ENCODE results near the gene SLC34A3. TPM values are rescaled to one million over a fixed set of nuclear protein-coding genes. Genes with fewer than 3 reads are reported as not detected.

The SLC34A3 gene
- total and polyA plus RNA-seq, 2 donors (not counting 1 experiment from before 2014, with no cell fraction given) = not detected

DNA sequence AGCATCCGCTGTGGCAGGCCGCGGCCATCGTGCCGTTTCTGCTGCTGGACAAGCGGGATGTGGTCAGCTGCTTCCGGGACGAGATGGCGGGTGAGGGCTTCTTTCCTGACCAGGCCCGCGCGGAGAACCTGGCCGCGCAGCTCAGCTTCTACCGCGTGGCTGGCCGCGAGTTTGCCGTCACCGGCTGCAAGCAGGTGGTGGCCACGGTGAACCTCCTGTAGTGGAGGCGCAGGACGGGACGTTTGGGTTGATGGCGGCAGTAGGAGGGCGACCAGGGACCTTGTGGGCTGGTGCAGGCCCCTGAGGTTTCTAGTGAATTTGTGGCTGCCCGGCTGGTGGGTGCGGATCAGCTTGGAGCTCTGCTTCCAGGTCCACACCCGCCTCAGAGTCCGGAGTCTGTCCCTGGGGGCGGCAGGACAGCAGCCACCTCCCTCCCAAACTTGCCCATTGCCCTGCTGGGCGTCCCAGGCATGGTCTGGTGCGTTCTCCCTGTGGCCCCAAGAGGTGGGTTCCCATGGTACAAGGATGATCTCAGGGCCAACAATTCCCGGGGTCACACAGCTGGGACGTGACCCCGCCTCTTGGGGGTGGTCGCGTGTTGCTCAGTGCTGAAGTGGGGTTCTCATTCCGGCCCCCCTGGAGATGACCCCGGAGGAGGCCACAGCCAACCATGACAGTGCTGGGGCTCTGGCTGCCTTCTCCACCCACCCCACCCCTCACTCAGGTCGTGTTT, 49.2 kb downstream of the SLC34A3 start:
- DNase-seq (peak; percentile 31), ATAC-seq (ENCODE audit: low read depth) (no peak)
- H3K9me3 ChIP-seq (ENCODE audit: control extremely low read depth in 1 of 3, control insufficient read depth in 2 of 3, insufficient read depth in 1 of 3, low read length in 2 of 3) = no peaks in the 10 kb centered on the region
- peaks cover 31 to 56% of the 10 kb centered on the region in 2 donors for H3K4me1 ChIP-seq (ENCODE audit: control insufficient read depth in 2 of 2, insufficient read depth in 2 of 2, low read length in 2 of 2)
- intact Hi-C loops (cut with micrococcal nuclease) = no loop called here
- H3K9ac ChIP-seq (ENCODE audit: low read length) = no peak overlapping the region
- ChIA-PET CTCF (interaction anchor here (1.1 to 1.2 kb wide), 2 partner anchors 11 to 43 kb away, joined by 3 to 4 read pairs; no protein-coding TSS in a partner anchor), POLR2A (interaction anchor here (1.0 to 1.3 kb wide), 2 partner anchors 12 to 39 kb away, joined by 3 to 4 read pairs; partner anchors contain the start of gene TUBB4B)
- H3K79me2 ChIP-seq (ENCODE audit: control insufficient read depth, insufficient read depth, low read length) = peaks cover 18% of the 10 kb centered on the region
- no peak overlapping the region for H3K27ac ChIP-seq (ENCODE audit: low read length in 2 of 2)
- Mint-ChIP-seq H3K27ac (no peak overlapping the region), H3K27me3 (no peaks in the 10 kb centered on the region), H3K4me3 (peak overlapping the region; percentile 37), H3K4me1 (peaks cover 42% of the 10 kb centered on the region), H3K9me3 (ENCODE audit: insufficient read depth) (no peaks in the 10 kb centered on the region)
- H3K36me3 ChIP-seq (replicated peaks in 1 of 2; ENCODE audit: control extremely low read depth in 1 of 2, control insufficient read depth in 1 of 2, extremely low read depth in 1 of 2, insufficient read depth in 2 of 2, low read length in 1 of 2) = peaks cover 0 to 12% of the 10 kb centered on the region in 2 experiments
- no peak for TF ChIP-seq EZH2 (IDR thresholded peaks at IDR 0.05; ENCODE audit: borderline replicate concordance, insufficient read depth, low read depth, low read length, poor library complexity, severe bottlenecking)
- TF ChIP-seq, protein P1, sequence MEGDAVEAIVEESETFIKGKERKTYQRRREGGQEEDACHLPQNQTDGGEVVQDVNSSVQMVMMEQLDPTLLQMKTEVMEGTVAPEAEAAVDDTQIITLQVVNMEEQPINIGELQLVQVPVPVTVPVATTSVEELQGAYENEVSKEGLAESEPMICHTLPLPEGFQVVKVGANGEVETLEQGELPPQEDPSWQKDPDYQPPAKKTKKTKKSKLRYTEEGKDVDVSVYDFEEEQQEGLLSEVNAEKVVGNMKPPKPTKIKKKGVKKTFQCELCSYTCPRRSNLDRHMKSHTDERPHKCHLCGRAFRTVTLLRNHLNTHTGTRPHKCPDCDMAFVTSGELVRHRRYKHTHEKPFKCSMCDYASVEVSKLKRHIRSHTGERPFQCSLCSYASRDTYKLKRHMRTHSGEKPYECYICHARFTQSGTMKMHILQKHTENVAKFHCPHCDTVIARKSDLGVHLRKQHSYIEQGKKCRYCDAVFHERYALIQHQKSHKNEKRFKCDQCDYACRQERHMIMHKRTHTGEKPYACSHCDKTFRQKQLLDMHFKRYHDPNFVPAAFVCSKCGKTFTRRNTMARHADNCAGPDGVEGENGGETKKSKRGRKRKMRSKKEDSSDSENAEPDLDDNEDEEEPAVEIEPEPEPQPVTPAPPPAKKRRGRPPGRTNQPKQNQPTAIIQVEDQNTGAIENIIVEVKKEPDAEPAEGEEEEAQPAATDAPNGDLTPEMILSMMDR (IDR thresholded peaks at IDR 0.05) = no peak
- H3K4me2 ChIP-seq (replicated peaks; ENCODE audit: low read depth, low read length, poor library complexity, severe bottlenecking) = peak overlapping the region; percentile 64
- no peaks in the 10 kb centered on the region for H3K27me3 ChIP-seq (replicated peaks in 1 of 4; ENCODE audit: control extremely low read depth in 1 of 4, control insufficient read depth in 3 of 4, insufficient read depth in 4 of 4, low read length in 3 of 4)
- peaks cover 25% of the 10 kb centered on the region for H4K20me1 ChIP-seq (ENCODE audit: control insufficient read depth, insufficient read depth, low read length, poor library complexity, severe bottlenecking)
- H2AFZ ChIP-seq (ENCODE audit: insufficient read depth, low read depth, low read length, poor library complexity, severe bottlenecking) = no peak overlapping the region
- H3K4me3 ChIP-seq (ENCODE audit: control extremely low read depth in 1 of 5, extremely low read depth in 1 of 5, insufficient read depth in 1 of 5, low read depth in 2 of 5, low read length in 4 of 5) = no peak overlapping the region
- WGBS (ENCODE audit: insufficient coverage) = 95% methylated on average over 39 of the region's 41 CpGs

All from B cell (primary cell).